ENCODE results near the gene LTBP2.

DNA sequence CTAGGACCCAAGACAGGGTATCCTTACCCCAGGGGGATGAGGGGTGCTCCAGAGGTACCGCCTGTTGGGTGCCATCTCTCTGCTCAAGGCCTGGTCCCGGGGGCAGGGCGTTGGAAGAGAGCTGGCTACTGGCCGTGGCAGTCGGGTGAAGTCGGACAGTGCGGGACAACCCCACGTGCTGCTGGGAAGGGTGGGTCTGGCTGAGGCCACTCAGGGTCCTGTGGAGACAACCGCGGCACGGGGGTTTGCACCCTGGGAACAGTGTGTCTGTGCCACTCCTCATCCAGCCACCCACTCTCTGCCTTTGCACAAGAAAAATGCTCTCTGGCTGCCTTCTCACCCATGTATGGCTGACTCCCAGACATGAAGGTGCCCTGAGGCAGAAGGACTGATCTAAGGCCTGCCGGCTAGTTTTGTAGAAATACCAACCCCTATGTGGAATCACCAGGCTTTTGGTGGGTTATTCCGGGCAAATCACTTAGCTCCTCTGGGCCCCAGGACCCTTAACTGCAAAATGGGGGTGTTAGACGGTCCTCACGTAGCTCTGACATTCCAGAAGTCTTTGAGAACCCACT, 56.5 kb downstream of the LTBP2 start:
- TF ChIP-seq, protein P1, sequence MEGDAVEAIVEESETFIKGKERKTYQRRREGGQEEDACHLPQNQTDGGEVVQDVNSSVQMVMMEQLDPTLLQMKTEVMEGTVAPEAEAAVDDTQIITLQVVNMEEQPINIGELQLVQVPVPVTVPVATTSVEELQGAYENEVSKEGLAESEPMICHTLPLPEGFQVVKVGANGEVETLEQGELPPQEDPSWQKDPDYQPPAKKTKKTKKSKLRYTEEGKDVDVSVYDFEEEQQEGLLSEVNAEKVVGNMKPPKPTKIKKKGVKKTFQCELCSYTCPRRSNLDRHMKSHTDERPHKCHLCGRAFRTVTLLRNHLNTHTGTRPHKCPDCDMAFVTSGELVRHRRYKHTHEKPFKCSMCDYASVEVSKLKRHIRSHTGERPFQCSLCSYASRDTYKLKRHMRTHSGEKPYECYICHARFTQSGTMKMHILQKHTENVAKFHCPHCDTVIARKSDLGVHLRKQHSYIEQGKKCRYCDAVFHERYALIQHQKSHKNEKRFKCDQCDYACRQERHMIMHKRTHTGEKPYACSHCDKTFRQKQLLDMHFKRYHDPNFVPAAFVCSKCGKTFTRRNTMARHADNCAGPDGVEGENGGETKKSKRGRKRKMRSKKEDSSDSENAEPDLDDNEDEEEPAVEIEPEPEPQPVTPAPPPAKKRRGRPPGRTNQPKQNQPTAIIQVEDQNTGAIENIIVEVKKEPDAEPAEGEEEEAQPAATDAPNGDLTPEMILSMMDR (IDR thresholded peaks at IDR 0.05; ENCODE audit: poor library complexity) = no peak
- no peak for TF ChIP-seq EZH2phosphoT487 (IDR thresholded peaks at IDR 0.05; ENCODE audit: low read depth, severe bottlenecking, unreplicated experiment)
- no peak for TF ChIP-seq EZH2 (IDR thresholded peaks at IDR 0.05; ENCODE audit: borderline replicate concordance)

Data from hepatocyte (in vitro differentiated cells).